ENCODE results near the gene RCOR2. TPM values are rescaled to one million over a fixed set of nuclear protein-coding genes. Genes with fewer than 3 reads are reported as not detected.

Gene RCOR2
- total and polyA plus RNA-seq, 2 of the 13 experiments (the other 11 are each of a cell fraction or from before 2014, with no cell fraction given) = 8.3 to 8.5 TPM

GRCh38 chr11:63871962-63872799, 44.8 kb downstream of the RCOR2 start (continued):
- TF ChIP-seq MNT (IDR thresholded peaks at IDR 0.05) (no peak), TEAD2 (CRISPR knock-in tag; IDR thresholded peaks at IDR 0.05) (no peak), SATB2 (CRISPR knock-in tag; IDR thresholded peaks at IDR 0.05) (no peak), CENPX (CRISPR knock-in tag; IDR thresholded peaks at IDR 0.05) (no peak), ZNF564 (CRISPR knock-in tag; IDR thresholded peaks at IDR 0.05) (0 out of 2 replicates have a peak, but pooled peaks have one; percentile 34), ZNF616 (CRISPR knock-in tag; IDR thresholded peaks at IDR 0.05; ENCODE audit: low read depth) (no peak), ZNF329 (CRISPR knock-in tag; IDR thresholded peaks at IDR 0.05; ENCODE audit: low read depth) (no peak), HOXA3 (CRISPR knock-in tag; IDR thresholded peaks at IDR 0.05) (peak; percentile 90), ZNF260 (CRISPR knock-in tag; IDR thresholded peaks at IDR 0.05; ENCODE audit: borderline replicate concordance, low read depth) (no peak), EHMT2 (IDR thresholded peaks at IDR 0.05; ENCODE audit: borderline replicate concordance, low read depth, low read length) (no peak), ZNF879 (CRISPR knock-in tag; IDR thresholded peaks at IDR 0.05) (no peak), PREB (CRISPR knock-in tag; IDR thresholded peaks at IDR 0.05) (no peak), HMG20A (CRISPR knock-in tag; IDR thresholded peaks at IDR 0.05; ENCODE audit: borderline replicate concordance) (peak; percentile 65; the same call in 1 of the 2 replicates), KDM5B (CRISPR knock-in tag; IDR thresholded peaks at IDR 0.05; ENCODE audit: borderline replicate concordance) (peak; percentile 32; the same call in 1 of the 2 replicates), ZNF570 (CRISPR knock-in tag; IDR thresholded peaks at IDR 0.05; ENCODE audit: borderline replicate concordance) (no peak), ZBTB42 (CRISPR knock-in tag; IDR thresholded peaks at IDR 0.05) (no peak), CCAR2 (optimal IDR thresholded peaks at IDR 0.05; ENCODE audit: low read depth, low read length) (no peak), POLR2G (IDR thresholded peaks at IDR 0.05; ENCODE audit: low read depth, low read length) (no peak), ZMYM2 (CRISPR knock-in tag; IDR thresholded peaks at IDR 0.05) (no peak), SMARCC2 (IDR thresholded peaks at IDR 0.05) (no peak), ZNF317 (CRISPR knock-in tag; IDR thresholded peaks at IDR 0.05) (peak; percentile 54; the same call in 1 of the 2 replicates), MAFF (IDR thresholded peaks at IDR 0.05; ENCODE audit: low read depth, low read length) (no peak), TBP (CRISPR knock-in tag; IDR thresholded peaks at IDR 0.05) (no peak), SIX4 (CRISPR knock-in tag; IDR thresholded peaks at IDR 0.05) (0 out of 2 replicates have a peak, but pooled peaks have one; percentile 33), ZNF234 (CRISPR knock-in tag; conservative IDR thresholded peaks at IDR 0.05) (no peak), ZNF589 (CRISPR knock-in tag; conservative IDR thresholded peaks at IDR 0.05) (no peak), ZNF710 (CRISPR knock-in tag; IDR thresholded peaks at IDR 0.05; ENCODE audit: borderline replicate concordance) (peak; percentile 70; the same call in 1 of the 2 replicates), IRF2 (CRISPR knock-in tag; IDR thresholded peaks at IDR 0.05) (peak; percentile 87)

Data from HepG2 (cell line).